Lower leg skin (tissue), 4 donors: ENCODE measurements around the gene SLC35F2. TPM values are rescaled to one million over a fixed set of nuclear protein-coding genes. Genes with fewer than 3 reads are reported as not detected.

Source experiments
- DNase-seq, 2 donors: peaks; one replicate each; pipeline ENCODE4 v3.0.0-alpha.2; 2019; ENCODE audit warnings: low spot score in 2 of 2
- H3K4me3 ChIP-seq: fragments of 200-600 bp; sonication (generic); 2 replicates; pipeline ENCODE4 v1.5.1; 2017; ENCODE audit warnings: mild to moderate bottlenecking, low read depth; ENCODE audit not compliant: poor library complexity, severe bottlenecking
- POLR2A ChIP-seq, 2 donors: fragments of 450-650 bp; IDR thresholded peaks; one replicate each; pipeline ENCODE4 v1.6.1; 2016 to 2017; ENCODE audit warnings: antibody characterized with exemption in 2 of 2, mild to moderate bottlenecking in 1 of 2, moderate library complexity in 1 of 2
- WGBS, 2 donors: methylation state at CpG; one replicate each; pipeline ENCODE4 v1.1.5; 2018; 5-methylcytosine and 5-hydroxymethylcytosine counted together
- intact Hi-C: fragments of 100-400 bp; cut with DNase I; formaldehyde crosslinking; loops from one replicate; pipeline ENCODE4 v1.15.0; 2023; ENCODE audit warnings: low total_unique reads
- total RNA-seq, 4 donors: library from RNA; depleted of rRNA; stranded (reverse); fragments of >200 nt; gene quantifications; one replicate each; pipeline ENCODE4 v1.1.0, GENCODE V29; 2016
- TF ChIP-seq, protein P1 (sequence below), 3 donors: fragments of 450-650 bp; IDR thresholded peaks; one replicate each; pipeline ENCODE4 v1.5.1; 2016; ENCODE audit warnings: antibody characterized with exemption in 3 of 3, mild to moderate bottlenecking in 3 of 3, moderate library complexity in 2 of 3

SLC35F2 gene
- total RNA-seq, 4 donors from 2014 or later: 32.7 to 51.7 (median 42.0) TPM

- WGBS, 2 donors: 79 to 82% methylated on average over 5 of the region's 5 CpGs
- H3K4me3 ChIP-seq: no peak overlapping the region
- DNase-seq: no peak
- intact Hi-C loops: no loop called here
- TF ChIP-seq POLR2A (IDR thresholded peaks at IDR 0.05): no peak
- TF ChIP-seq, protein P1, sequence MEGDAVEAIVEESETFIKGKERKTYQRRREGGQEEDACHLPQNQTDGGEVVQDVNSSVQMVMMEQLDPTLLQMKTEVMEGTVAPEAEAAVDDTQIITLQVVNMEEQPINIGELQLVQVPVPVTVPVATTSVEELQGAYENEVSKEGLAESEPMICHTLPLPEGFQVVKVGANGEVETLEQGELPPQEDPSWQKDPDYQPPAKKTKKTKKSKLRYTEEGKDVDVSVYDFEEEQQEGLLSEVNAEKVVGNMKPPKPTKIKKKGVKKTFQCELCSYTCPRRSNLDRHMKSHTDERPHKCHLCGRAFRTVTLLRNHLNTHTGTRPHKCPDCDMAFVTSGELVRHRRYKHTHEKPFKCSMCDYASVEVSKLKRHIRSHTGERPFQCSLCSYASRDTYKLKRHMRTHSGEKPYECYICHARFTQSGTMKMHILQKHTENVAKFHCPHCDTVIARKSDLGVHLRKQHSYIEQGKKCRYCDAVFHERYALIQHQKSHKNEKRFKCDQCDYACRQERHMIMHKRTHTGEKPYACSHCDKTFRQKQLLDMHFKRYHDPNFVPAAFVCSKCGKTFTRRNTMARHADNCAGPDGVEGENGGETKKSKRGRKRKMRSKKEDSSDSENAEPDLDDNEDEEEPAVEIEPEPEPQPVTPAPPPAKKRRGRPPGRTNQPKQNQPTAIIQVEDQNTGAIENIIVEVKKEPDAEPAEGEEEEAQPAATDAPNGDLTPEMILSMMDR (IDR thresholded peaks at IDR 0.05): no peak
Observed at GRCh38 chr11:107819361-107820014, 39.1 kb downstream of the SLC35F2 start.

GRCh38 chr11:107818491-107818890, 40.1 kb downstream of the SLC35F2 start:
- intact Hi-C loops: no loop called here
- TF ChIP-seq, protein P1 (IDR thresholded peaks at IDR 0.05): no peak
- TF ChIP-seq POLR2A (IDR thresholded peaks at IDR 0.05): no peak
- WGBS, 2 donors: 97 to 98% methylated on average over 3 of the region's 3 CpGs

GRCh38 chr11:107816028-107816427, 42.6 kb downstream of the SLC35F2 start:
- WGBS, 2 donors: 91 to 97% methylated on average over 2 of the region's 2 CpGs
- H3K4me3 ChIP-seq: no peak overlapping the region
- TF ChIP-seq POLR2A (IDR thresholded peaks at IDR 0.05): no peak
- TF ChIP-seq, protein P1 (IDR thresholded peaks at IDR 0.05): no peak
- no peak for DNase-seq
- intact Hi-C loops: no loop called here

More at GRCh38 chr11:107818491-107818890, 40.1 kb downstream of the SLC35F2 start:
- DNase-seq: no peak
- no peak overlapping the region for H3K4me3 ChIP-seq

DNA sequence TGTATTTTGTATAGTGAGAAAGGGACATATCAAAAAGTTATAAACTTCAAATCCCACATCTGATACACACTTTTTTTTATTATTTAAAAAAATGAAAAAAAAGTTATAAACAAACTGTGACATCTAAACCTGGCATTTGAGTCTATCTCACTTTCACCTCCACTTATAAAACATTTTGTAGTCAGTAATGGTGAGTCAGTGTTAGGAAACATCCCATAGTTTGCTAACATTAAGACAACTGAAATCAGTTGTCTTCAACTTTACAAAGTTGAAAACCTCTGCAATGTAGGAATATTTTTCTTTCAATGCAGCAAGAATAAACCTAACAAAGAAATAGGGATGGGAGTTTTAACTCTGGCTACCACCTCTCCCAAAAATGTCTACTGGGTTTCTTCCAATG, 47.7 kb downstream of the SLC35F2 start:
- H3K4me3 ChIP-seq: no peak overlapping the region
- intact Hi-C loops: no loop called here
- TF ChIP-seq POLR2A (IDR thresholded peaks at IDR 0.05): no peak
- TF ChIP-seq, protein P1 (IDR thresholded peaks at IDR 0.05): no peak
- DNase-seq: no peak

DNA sequence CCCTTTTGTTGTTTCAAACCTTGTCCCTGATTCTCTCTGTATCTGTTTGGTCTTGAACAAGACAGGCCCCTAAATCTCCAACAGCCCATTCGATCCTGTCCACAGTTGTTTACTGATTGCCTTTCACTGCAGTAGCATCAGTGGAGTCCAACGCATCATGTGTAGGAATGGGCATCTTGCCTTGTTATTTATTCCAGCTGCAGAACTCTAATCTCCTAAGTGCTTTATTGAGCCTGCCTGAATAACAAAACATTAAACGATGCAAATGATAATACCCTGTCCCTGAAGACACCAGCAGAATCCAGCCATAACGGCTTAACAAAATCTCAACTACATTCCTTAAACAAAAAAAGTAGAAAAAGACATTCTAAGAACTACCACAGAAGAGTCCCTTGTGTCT, 50.1 kb downstream of the SLC35F2 start:
- no peak for DNase-seq
- no peak overlapping the region for H3K4me3 ChIP-seq
- no peak for TF ChIP-seq POLR2A (IDR thresholded peaks at IDR 0.05)
- TF ChIP-seq, protein P1 (IDR thresholded peaks at IDR 0.05): no peak
- 64 to 69% methylated on average over 4 of the region's 4 CpGs for WGBS, 2 donors
- intact Hi-C loops: no loop called here

GRCh38 chr11:107804971-107805370, 53.6 kb downstream of the SLC35F2 start:
- no peak for TF ChIP-seq POLR2A (IDR thresholded peaks at IDR 0.05)
- TF ChIP-seq, protein P1 (IDR thresholded peaks at IDR 0.05): no peak
- DNase-seq: no peak
- intact Hi-C loops: no loop called here
- no peak overlapping the region for H3K4me3 ChIP-seq
